A673 (cell line): ENCODE data around the gene ZC2HC1B.

Experiments
- EZH2 ChIP-seq: fragments of 200-600 bp; sonication (generic); IDR thresholded peaks from 2 replicates; pipeline ENCODE4 v1.6.1; 2017; ENCODE audit warnings: borderline replicate concordance, low read depth, mild to moderate bottlenecking, mixed read lengths, antibody characterized with exemption, low read length; ENCODE audit not compliant: poor library complexity, severe bottlenecking
- TF ChIP-seq, protein P1 (sequence below): fragments of 300-800, 200-600 bp; sonication (generic); conservative IDR thresholded peaks from 2 replicates; pipeline ENCODE4 v1.5.1; 2017; ENCODE audit warnings: low read depth, mild to moderate bottlenecking, antibody characterized with exemption, low read length, moderate library complexity, mixed read lengths

DNA sequence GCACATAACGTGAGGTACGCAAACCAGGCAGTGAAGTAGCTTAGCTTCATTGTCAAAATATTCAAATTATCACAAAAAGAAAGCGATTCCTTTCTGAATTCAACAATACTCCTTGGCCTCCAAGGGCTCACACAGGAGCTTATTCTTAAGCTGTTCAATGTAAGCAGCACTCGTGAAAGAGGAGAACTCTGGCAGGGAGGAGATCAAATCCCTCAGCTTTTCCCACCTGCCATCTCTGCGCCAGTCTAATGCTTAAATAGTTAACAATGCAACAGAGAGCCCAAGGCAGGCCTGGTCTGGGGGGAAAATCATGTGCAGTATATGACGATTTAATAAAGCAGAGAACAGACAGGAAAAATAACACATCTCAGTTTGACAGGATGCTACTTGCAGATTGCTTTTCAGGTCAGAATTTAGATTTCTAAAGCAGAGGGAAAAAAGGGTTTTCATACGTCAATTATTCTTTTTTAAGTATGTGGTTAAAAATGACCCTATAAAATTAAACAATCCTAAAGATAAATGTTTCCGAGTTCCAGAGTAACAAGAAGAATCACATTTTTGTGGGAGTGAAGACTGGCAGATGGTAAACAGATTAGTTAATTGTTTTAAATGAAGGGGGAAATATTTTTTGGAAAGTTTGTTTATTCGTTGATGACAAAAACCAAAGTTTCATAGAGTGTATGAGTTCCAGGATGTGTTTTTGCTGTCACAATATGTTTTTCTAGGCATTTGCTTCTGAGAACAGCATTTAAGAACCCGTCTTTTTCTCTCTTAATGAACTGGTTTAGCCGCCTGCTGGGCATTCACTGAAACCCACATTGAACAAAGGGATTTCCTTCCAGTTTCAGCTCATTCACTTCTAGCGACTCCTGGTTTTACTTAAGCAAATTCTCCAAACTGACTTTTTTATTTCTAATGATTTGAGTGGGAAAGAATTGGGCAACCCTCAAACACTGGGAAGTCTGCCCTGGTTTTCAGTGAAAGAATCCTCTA, 97.9 kb downstream of the ZC2HC1B start:
- TF ChIP-seq, protein P1, sequence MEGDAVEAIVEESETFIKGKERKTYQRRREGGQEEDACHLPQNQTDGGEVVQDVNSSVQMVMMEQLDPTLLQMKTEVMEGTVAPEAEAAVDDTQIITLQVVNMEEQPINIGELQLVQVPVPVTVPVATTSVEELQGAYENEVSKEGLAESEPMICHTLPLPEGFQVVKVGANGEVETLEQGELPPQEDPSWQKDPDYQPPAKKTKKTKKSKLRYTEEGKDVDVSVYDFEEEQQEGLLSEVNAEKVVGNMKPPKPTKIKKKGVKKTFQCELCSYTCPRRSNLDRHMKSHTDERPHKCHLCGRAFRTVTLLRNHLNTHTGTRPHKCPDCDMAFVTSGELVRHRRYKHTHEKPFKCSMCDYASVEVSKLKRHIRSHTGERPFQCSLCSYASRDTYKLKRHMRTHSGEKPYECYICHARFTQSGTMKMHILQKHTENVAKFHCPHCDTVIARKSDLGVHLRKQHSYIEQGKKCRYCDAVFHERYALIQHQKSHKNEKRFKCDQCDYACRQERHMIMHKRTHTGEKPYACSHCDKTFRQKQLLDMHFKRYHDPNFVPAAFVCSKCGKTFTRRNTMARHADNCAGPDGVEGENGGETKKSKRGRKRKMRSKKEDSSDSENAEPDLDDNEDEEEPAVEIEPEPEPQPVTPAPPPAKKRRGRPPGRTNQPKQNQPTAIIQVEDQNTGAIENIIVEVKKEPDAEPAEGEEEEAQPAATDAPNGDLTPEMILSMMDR = no peak; the same call in 1 of the 2 replicates
- no peak for TF ChIP-seq EZH2
